ENCODE results near the gene PAPLN. TPM values are rescaled to one million over a fixed set of nuclear protein-coding genes. Genes with fewer than 3 reads are reported as not detected.

Gene PAPLN
- total RNA-seq, 1 experiment from 2014 or later = 3.0 TPM

- Histone ChIP-seq H3K36me3 (ENCODE audit: control insufficient read depth, insufficient read depth, low read length) (no peaks in the 10 kb centered on the region), H3K9me3 (no peaks in the 10 kb centered on the region), H3K4me1 (no peaks in the 10 kb centered on the region), H3K27me3 (replicated peaks; ENCODE audit: control insufficient read depth, insufficient read depth, low read length) (no peaks in the 10 kb centered on the region), H3K4me3 (ENCODE audit: low read depth, low read length) (no peak overlapping the region)
- BruUV-seq (replicated peaks) = no TSS peak
- Mint-ChIP-seq H3K9me3 (ENCODE audit: unreplicated experiment) (no peaks in the 10 kb centered on the region), H3K4me3 (ENCODE audit: unreplicated experiment) (no peak overlapping the region), H3K27ac (ENCODE audit: unreplicated experiment) (no peak overlapping the region), H3K4me1 (ENCODE audit: low read depth, unreplicated experiment) (no peaks in the 10 kb centered on the region), H3K36me3 (ENCODE audit: insufficient read depth, unreplicated experiment) (peaks cover 7% of the 10 kb centered on the region), H3K27me3 (ENCODE audit: insufficient read depth, unreplicated experiment) (no peaks in the 10 kb centered on the region)
- intact Hi-C loops (cut with micrococcal nuclease; ENCODE audit: unreplicated experiment) = no loop called here
- no peak for TF ChIP-seq CTCF (IDR thresholded peaks at IDR 0.05; ENCODE audit: insufficient read depth in 1 of 2, low read depth in 1 of 2, low read length in 1 of 2, severe bottlenecking in 1 of 2, unreplicated experiment in 1 of 2)
- DNase-seq = no peak
- ChIA-PET POLR2A (no interaction called here), CTCF (no interaction called here)
Observed at GRCh38 chr14:73269729-73270531, 32.6 kb downstream of the PAPLN start.

GRCh38 chr14:73272393-73272792, 35.1 kb downstream of the PAPLN start:
- no peak overlapping the region for H3K27ac Mint-ChIP-seq (ENCODE audit: unreplicated experiment)
- ChIA-PET CTCF (no interaction called here), POLR2A (no interaction called here)
- no peaks in the 10 kb centered on the region for H3K27me3 Mint-ChIP-seq (ENCODE audit: insufficient read depth, unreplicated experiment)
- H3K27me3 ChIP-seq (replicated peaks; ENCODE audit: control insufficient read depth, insufficient read depth, low read length) = no peaks in the 10 kb centered on the region
- no peaks in the 10 kb centered on the region for H3K36me3 ChIP-seq (ENCODE audit: control insufficient read depth, insufficient read depth, low read length)
- H3K4me1 ChIP-seq = no peaks in the 10 kb centered on the region
- BruUV-seq (replicated peaks) = no TSS peak
- no peaks in the 10 kb centered on the region for H3K4me1 Mint-ChIP-seq (ENCODE audit: low read depth, unreplicated experiment)
- intact Hi-C loops (cut with micrococcal nuclease; ENCODE audit: unreplicated experiment) = no loop called here
- no peak overlapping the region for H3K4me3 ChIP-seq (ENCODE audit: low read depth, low read length)
- H3K9me3 Mint-ChIP-seq (ENCODE audit: unreplicated experiment) = no peaks in the 10 kb centered on the region
- no peak overlapping the region for H3K4me3 Mint-ChIP-seq (ENCODE audit: unreplicated experiment)
- no peak for TF ChIP-seq CTCF (IDR thresholded peaks at IDR 0.05; ENCODE audit: insufficient read depth in 1 of 2, low read depth in 1 of 2, low read length in 1 of 2, severe bottlenecking in 1 of 2, unreplicated experiment in 1 of 2)
- no peaks in the 10 kb centered on the region for H3K9me3 ChIP-seq
- no peak for DNase-seq
- H3K36me3 Mint-ChIP-seq (ENCODE audit: insufficient read depth, unreplicated experiment) = peaks cover 25% of the 10 kb centered on the region

GRCh38 chr14:73273799-73274198, 36.5 kb downstream of the PAPLN start:
- TF ChIP-seq CTCF (IDR thresholded peaks at IDR 0.05; ENCODE audit: insufficient read depth in 1 of 2, low read depth in 1 of 2, low read length in 1 of 2, severe bottlenecking in 1 of 2, unreplicated experiment in 1 of 2) = no peak
- no peaks in the 10 kb centered on the region for H3K9me3 Mint-ChIP-seq (ENCODE audit: unreplicated experiment)
- H3K27ac Mint-ChIP-seq (ENCODE audit: unreplicated experiment) = no peak overlapping the region
- intact Hi-C loops (cut with micrococcal nuclease; ENCODE audit: unreplicated experiment) = no loop called here
- DNase-seq = no peak
- Histone ChIP-seq H3K4me3 (ENCODE audit: low read depth, low read length) (no peak overlapping the region), H3K36me3 (ENCODE audit: control insufficient read depth, insufficient read depth, low read length) (no peaks in the 10 kb centered on the region), H3K9me3 (no peaks in the 10 kb centered on the region), H3K4me1 (no peaks in the 10 kb centered on the region), H3K27me3 (replicated peaks; ENCODE audit: control insufficient read depth, insufficient read depth, low read length) (no peaks in the 10 kb centered on the region)
- no peaks in the 10 kb centered on the region for H3K4me1 Mint-ChIP-seq (ENCODE audit: low read depth, unreplicated experiment)
- POLR2A ChIA-PET = no interaction called here
- no peak overlapping the region for H3K4me3 Mint-ChIP-seq (ENCODE audit: unreplicated experiment)
- peaks cover 33% of the 10 kb centered on the region for H3K36me3 Mint-ChIP-seq (ENCODE audit: insufficient read depth, unreplicated experiment)
- CTCF ChIA-PET = no interaction called here
- no TSS peak for BruUV-seq (replicated peaks)
- H3K27me3 Mint-ChIP-seq (ENCODE audit: insufficient read depth, unreplicated experiment) = no peaks in the 10 kb centered on the region
